ENCODE data around the gene ATP9A. TPM values are rescaled to one million over a fixed set of nuclear protein-coding genes. Genes with fewer than 3 reads are reported as not detected.
"Not testable (repeated sequence)": the region's sequence is repeated elsewhere in the genome, so short reads cannot be mapped to it uniquely, and the experiment has no call there.

The ATP9A gene
- polyA plus RNA-seq, 1 experiment = 35.3 TPM

DNA sequence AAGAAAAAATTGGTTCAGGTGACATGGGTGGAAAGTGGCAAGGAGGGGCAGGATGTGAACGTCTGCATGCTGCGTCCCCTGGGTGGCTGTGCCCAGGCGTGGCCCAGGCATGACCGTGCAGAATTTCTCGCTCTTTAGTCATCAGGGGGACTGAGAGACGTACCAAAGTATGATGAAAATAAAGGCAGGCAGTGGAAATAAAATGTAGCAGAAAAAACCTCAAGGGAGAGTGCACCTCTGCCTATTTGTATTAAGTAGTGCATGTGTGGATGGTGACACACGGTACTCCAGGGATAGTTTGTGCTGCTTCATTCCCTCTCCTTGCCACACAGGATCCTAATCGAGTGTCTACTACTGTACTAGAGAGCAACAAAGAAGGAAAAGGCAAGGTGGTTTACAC is 81.1 kb downstream of the ATP9A start:
- no peak for DNase-seq (ENCODE audit: low read depth, low spot score)
- H3K27ac ChIP-seq (ENCODE audit: low read depth, low read length) = no peak overlapping the region
- ChIA-PET POLR2A (no interaction called here), CTCF (no interaction called here)
- H3K27me3 ChIP-seq (ENCODE audit: control insufficient read depth, insufficient read depth, low read length) = no peaks in the 10 kb centered on the region
- no peak overlapping the region for H3K4me3 ChIP-seq (ENCODE audit: low read depth, low read length)
- H3K9me3 ChIP-seq (ENCODE audit: control insufficient read depth, insufficient read depth, low read length) = no peaks in the 10 kb centered on the region
- TF ChIP-seq, protein P1, sequence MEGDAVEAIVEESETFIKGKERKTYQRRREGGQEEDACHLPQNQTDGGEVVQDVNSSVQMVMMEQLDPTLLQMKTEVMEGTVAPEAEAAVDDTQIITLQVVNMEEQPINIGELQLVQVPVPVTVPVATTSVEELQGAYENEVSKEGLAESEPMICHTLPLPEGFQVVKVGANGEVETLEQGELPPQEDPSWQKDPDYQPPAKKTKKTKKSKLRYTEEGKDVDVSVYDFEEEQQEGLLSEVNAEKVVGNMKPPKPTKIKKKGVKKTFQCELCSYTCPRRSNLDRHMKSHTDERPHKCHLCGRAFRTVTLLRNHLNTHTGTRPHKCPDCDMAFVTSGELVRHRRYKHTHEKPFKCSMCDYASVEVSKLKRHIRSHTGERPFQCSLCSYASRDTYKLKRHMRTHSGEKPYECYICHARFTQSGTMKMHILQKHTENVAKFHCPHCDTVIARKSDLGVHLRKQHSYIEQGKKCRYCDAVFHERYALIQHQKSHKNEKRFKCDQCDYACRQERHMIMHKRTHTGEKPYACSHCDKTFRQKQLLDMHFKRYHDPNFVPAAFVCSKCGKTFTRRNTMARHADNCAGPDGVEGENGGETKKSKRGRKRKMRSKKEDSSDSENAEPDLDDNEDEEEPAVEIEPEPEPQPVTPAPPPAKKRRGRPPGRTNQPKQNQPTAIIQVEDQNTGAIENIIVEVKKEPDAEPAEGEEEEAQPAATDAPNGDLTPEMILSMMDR (IDR thresholded peaks at IDR 0.05; ENCODE audit: low read depth, low read length) = no peak

DNA sequence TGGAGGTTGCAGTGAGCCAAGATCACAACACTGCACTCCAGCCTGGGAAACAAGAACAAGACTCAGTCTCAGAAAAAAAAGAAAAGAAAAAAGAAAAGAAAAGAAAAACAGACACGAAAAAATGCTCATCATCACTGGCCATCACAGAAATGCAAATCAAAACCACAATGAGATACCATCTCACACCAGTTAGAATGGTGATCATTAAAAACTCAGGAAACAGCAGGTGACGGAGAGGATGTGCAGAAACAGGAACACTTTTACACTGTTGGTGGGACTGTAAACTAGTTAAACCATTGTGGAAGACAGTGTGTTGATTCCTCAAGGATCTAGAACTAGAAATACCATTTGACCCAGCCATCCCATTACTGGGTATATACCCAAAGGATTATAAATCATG is 82.7 kb downstream of the ATP9A start:
- H3K27me3 ChIP-seq (ENCODE audit: control insufficient read depth, insufficient read depth, low read length); H3K27ac ChIP-seq (ENCODE audit: low read depth, low read length); H3K4me3 ChIP-seq (ENCODE audit: low read depth, low read length); POLR2A ChIA-PET; DNase-seq (ENCODE audit: low read depth, low spot score); H3K9me3 ChIP-seq (ENCODE audit: control insufficient read depth, insufficient read depth, low read length): not testable (repeated sequence)
- CTCF ChIA-PET = interaction anchor here (0.6 kb wide), 1 partner anchor 389 kb away, joined by 10 read pairs; no protein-coding TSS in a partner anchor

DNA sequence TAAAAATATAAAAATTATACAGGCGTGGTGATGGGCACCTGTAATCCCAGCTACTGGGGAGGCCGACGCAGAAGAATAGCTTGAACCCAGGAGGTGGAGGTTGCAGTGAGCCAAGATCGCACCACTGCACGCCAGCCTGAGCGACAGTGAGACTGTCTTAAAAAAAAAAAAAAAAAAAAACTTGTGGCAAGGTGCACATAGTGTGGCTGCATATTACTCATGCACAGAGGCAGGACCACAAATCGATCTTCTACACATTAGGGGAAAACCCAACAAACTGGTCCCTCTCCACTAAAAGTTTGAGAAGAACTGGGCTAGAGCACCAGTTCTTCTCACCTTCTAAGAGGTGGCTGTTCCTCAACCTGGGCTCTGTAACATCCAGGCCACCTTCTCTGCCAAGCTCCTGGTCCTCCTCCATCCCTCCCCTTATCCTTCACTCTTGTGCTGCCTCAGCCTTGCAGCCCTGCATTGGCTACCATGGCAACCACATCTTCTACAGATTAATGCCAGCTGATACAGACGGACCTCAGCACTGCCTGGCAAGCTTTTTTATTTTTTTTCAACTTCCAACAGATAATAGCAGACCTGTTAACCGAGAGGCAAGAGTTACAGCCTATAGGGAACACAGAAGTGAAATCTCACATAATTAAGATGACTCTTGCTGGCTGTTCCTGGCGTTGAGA is 88.0 kb downstream of the ATP9A start:
- POLR2A ChIA-PET = interaction anchor here (0.9 kb wide), 1 partner anchor 314 kb away, joined by 6 read pairs; no protein-coding TSS in a partner anchor
- CTCF ChIA-PET = interaction anchor here (0.7 kb wide), 1 partner anchor 21 kb away, joined by 3 read pairs; no protein-coding TSS in a partner anchor
- H3K27ac ChIP-seq (ENCODE audit: low read depth, low read length) = no peak overlapping the region
- no peak overlapping the region for H3K4me3 ChIP-seq (ENCODE audit: low read depth, low read length)
- TF ChIP-seq, protein P1 (IDR thresholded peaks at IDR 0.05; ENCODE audit: low read depth, low read length) = no peak
- no peak for DNase-seq (ENCODE audit: low read depth, low spot score)
- no peaks in the 10 kb centered on the region for H3K9me3 ChIP-seq (ENCODE audit: control insufficient read depth, insufficient read depth, low read length)
- H3K27me3 ChIP-seq (ENCODE audit: control insufficient read depth, insufficient read depth, low read length) = no peaks in the 10 kb centered on the region

DNA sequence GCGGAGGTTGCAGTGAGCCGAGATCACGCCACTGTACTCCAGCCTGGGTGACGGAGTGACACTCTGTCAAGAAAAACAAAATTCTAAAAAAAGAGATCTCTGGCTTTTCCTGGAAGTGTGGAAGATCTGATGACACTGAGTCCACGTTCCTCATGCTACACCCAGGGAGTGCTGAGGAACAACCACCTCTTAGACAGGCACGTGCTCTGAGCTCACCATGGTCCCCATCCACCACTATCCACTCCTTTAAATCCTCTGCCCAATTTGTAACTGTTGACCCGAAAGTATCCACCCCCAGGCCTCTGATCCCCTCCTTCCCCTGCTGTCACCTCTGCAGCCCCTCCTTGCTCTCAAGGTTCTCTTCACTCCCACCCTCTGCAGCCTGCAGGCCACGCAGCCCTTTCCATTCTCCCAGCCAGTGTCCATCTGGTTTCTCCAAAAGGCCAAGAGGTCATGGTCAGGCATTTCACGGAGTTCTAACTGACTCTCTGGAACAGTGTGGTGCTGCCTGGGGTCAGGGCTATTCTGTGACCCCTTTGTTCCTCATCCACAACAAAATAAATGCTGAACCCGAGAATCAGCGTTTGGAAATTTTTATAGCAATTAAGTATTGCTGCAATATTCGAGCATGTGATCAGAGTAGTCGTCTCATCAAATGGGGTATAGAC is 88.8 kb downstream of the ATP9A start:
- ChIA-PET CTCF (interaction anchor here (1.5 kb wide), 1 partner anchor 22 kb away, joined by 6 read pairs; no protein-coding TSS in a partner anchor), POLR2A (interaction anchor here (0.5 kb wide), 1 partner anchor 55 kb away, joined by 14 read pairs; no protein-coding TSS in a partner anchor)
- Histone ChIP-seq H3K9me3 (ENCODE audit: control insufficient read depth, insufficient read depth, low read length) (no peaks in the 10 kb centered on the region), H3K27me3 (ENCODE audit: control insufficient read depth, insufficient read depth, low read length) (no peaks in the 10 kb centered on the region), H3K27ac (ENCODE audit: low read depth, low read length) (no peak overlapping the region), H3K4me3 (ENCODE audit: low read depth, low read length) (no peak overlapping the region)
- DNase-seq (ENCODE audit: low read depth, low spot score) = no peak
- TF ChIP-seq, protein P1 (IDR thresholded peaks at IDR 0.05; ENCODE audit: low read depth, low read length) = no peak

DNA sequence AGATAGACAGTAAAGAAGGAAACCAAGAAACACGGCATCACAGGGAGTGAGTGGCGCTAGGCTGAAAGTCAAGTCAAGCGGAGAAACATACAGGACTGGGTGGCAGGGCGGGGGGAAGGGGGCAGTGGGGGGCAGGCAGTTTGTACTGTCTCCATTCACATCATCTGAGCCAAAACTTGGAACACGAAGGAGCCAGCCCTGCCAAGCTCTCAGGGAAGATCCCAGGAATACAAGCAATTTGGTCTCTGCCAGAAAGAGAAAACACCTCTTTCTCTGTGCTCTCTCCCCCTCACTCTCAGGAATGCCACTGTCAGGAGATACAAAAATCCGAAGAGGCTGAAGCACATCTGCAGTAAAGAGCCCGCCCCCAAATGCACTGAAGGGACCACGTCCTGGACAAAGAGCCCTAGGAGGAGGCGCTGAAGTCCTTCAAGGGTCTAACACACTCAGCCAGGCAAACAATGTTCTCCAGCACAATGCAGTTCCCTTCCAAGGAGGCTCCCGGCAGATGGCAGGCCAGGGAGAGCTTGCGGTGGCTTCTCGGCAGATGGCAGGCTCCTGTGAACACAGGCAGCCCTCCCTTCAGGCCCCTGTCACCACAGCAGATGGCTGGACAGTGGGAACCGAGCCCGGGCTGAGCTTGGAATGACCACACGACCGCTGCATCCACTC is 90.0 kb downstream of the ATP9A start:
- Histone ChIP-seq H3K9me3 (ENCODE audit: control insufficient read depth, insufficient read depth, low read length) (no peaks in the 10 kb centered on the region), H3K4me3 (ENCODE audit: low read depth, low read length) (no peak overlapping the region), H3K27me3 (ENCODE audit: control insufficient read depth, insufficient read depth, low read length) (no peaks in the 10 kb centered on the region), H3K27ac (ENCODE audit: low read depth, low read length) (no peak overlapping the region)
- no peak for DNase-seq (ENCODE audit: low read depth, low spot score)
- ChIA-PET CTCF (interaction anchor here (0.5 to 1.5 kb wide), 2 partner anchors 23 to 413 kb away, joined by 5 to 6 read pairs; no protein-coding TSS in a partner anchor), POLR2A (no interaction called here)
- TF ChIP-seq, protein P1 (IDR thresholded peaks at IDR 0.05; ENCODE audit: low read depth, low read length) = peak; percentile 21; the same call in 1 of the 2 replicates

Measured in AG04450 (cell line).